Mammary epithelial cell (primary cell): ENCODE measurements around the gene ARHGEF12.

Source experiments
- CTCF ChIP-seq, 2 donors: IDR thresholded peaks in 1 of 2; conservative IDR thresholded peaks in 1 of 2; 2 replicates each; pipeline ENCODE4 v1.5.1; 2011 to 2012; ENCODE audit warnings: inconsistent platforms in 2 of 2, low read length in 2 of 2, mild to moderate bottlenecking in 2 of 2, control low read depth in 1 of 2, low read depth in 1 of 2; ENCODE audit not compliant: insufficient read depth in 1 of 2; ENCODE audit errors: extremely low read depth in 1 of 2
- EZH2 ChIP-seq: IDR thresholded peaks from 2 replicates; pipeline ENCODE4 v1.6.1; 2012; ENCODE audit warnings: low read length, inconsistent platforms, borderline replicate concordance

DNA sequence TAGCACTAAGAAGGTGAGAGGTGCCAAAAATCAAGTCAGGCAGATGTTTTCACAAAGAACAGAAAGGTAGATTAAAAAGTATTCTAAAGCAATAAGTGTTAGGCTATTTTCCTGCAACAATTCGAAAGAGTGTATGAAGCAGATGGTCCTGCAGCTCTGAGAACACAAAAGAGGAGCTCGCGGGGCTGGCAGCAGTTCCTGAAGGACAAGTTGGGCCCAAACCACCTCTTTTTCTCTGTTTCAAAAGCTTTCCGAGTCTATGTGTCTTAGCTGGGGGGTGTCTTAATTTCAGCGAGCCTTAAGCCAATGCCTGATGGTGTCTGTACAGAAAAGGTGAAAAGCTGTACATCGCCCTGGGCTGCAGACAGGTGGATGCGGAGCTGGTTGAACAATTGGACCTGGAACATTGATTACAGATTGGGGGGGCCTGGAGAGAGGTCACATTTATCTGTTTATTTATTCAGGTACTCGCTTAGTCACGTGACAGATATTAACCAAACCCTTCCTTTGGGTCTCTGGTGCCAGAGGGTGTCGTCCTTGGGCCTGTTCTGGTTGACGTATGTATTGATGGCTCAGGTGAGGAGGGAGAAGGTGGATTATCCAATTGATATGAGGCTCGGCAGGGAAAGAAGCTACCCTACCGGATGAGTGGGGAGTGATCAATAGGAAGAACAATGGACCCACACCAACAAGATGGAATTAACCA is 200.0 kb downstream of the ARHGEF12 start:
- TF ChIP-seq CTCF (conservative IDR thresholded peaks at IDR 0.05 in 1 of 2, IDR thresholded peaks at IDR 0.05 in 1 of 2; ENCODE audit: extremely low read depth in 1 of 2, insufficient read depth in 1 of 2, low read depth in 1 of 2, low read length in 2 of 2) (no peak), EZH2 (no peak)
